Measurements from ENCODE around the gene USP16. TPM values are rescaled to one million over a fixed set of nuclear protein-coding genes. Genes with fewer than 3 reads are reported as not detected.
"Not testable (repeated sequence)": the region's sequence is repeated elsewhere in the genome, so short reads cannot be mapped to it uniquely, and the experiment has no call there.

USP16 gene
- total RNA-seq, 2 experiments from 2014 or later = 34.3 to 37.1 TPM

GRCh38 chr21:29007135-29007534, 17.3 kb upstream of the USP16 start:
- POLR2A ChIA-PET = interaction anchor here (1.1 to 2.4 kb wide), 2 partner anchors 11 to 65 kb away, joined by 3 to 7 read pairs; no protein-coding TSS in a partner anchor
- CTCF ChIA-PET = interaction anchor here (1.1 kb wide), 1 partner anchor 66 kb away, joined by 3 read pairs; no protein-coding TSS in a partner anchor
- no peaks in the 10 kb centered on the region for H3K9me3 Mint-ChIP-seq
- H3K27me3 Mint-ChIP-seq = no peaks in the 10 kb centered on the region
- no peak overlapping the region for H3K27ac Mint-ChIP-seq
- peaks cover 8% of the 10 kb centered on the region for H3K4me1 Mint-ChIP-seq
- peaks cover 15% of the 10 kb centered on the region for H3K36me3 Mint-ChIP-seq (ENCODE audit: low read depth)
- no peak for DNase-seq
- H3K4me3 Mint-ChIP-seq = no peak overlapping the region

GRCh38 chr21:29007810-29008209, 16.7 kb upstream of the USP16 start:
- Mint-ChIP-seq H3K27ac (no peak overlapping the region), H3K36me3 (ENCODE audit: low read depth) (peaks cover 15% of the 10 kb centered on the region), H3K4me1 (peaks cover 3% of the 10 kb centered on the region), H3K9me3 (no peaks in the 10 kb centered on the region), H3K27me3 (no peaks in the 10 kb centered on the region), H3K4me3 (no peak overlapping the region)
- ChIA-PET POLR2A (interaction anchor here (1.7 to 2.4 kb wide), 2 partner anchors 11 to 17 kb away, joined by 4 to 7 read pairs; partner anchors contain the start of gene USP16), CTCF (interaction anchor here (1.1 to 1.2 kb wide), 2 partner anchors 11 to 65 kb away, joined by 3 read pairs; partner anchors contain the start of gene RWDD2B)
- DNase-seq = no peak

- Mint-ChIP-seq H3K27ac (no peak overlapping the region), H3K36me3 (ENCODE audit: low read depth) (peaks cover 15% of the 10 kb centered on the region)
These were observed 16.1 kb upstream of the USP16 start for GRCh38 chr21:29008367-29008766.

GRCh38 chr21:29011236-29011635, 13.2 kb upstream of the USP16 start:
- H3K27me3 Mint-ChIP-seq, DNase-seq, POLR2A ChIA-PET, CTCF ChIA-PET, H3K27ac Mint-ChIP-seq, H3K9me3 Mint-ChIP-seq, H3K4me1 Mint-ChIP-seq, H3K4me3 Mint-ChIP-seq: not testable (repeated sequence)
- peaks cover 12% of the 10 kb centered on the region for H3K36me3 Mint-ChIP-seq (ENCODE audit: low read depth)

More at GRCh38 chr21:29008367-29008766, 16.1 kb upstream of the USP16 start:
- Mint-ChIP-seq H3K9me3 (no peaks in the 10 kb centered on the region), H3K4me1 (peaks cover 3% of the 10 kb centered on the region), H3K4me3 (no peak overlapping the region), H3K27me3 (no peaks in the 10 kb centered on the region)
- ChIA-PET CTCF (interaction anchor here (1.2 to 1.4 kb wide), 2 partner anchors 10 to 14 kb away, joined by 3 read pairs; partner anchors contain the start of gene RWDD2B), POLR2A (interaction anchor here (1.7 to 2.4 kb wide), 2 partner anchors 10 to 17 kb away, joined by 4 to 7 read pairs; partner anchors contain the start of gene USP16)
- DNase-seq = no peak

GRCh38 chr21:29017639-29018237, 6.7 kb upstream of the USP16 start:
- peaks cover 4% of the 10 kb centered on the region for H3K36me3 Mint-ChIP-seq (ENCODE audit: low read depth)
- no peaks in the 10 kb centered on the region for H3K9me3 Mint-ChIP-seq
- no peaks in the 10 kb centered on the region for H3K27me3 Mint-ChIP-seq
- H3K4me3 Mint-ChIP-seq = peak overlapping the region; percentile 82
- peaks cover 35% of the 10 kb centered on the region for H3K4me1 Mint-ChIP-seq
- H3K27ac Mint-ChIP-seq = peak overlapping the region; percentile 86
- ChIA-PET POLR2A (interaction anchor here (1.2 to 6.9 kb wide), 6 partner anchors 9 to 59 kb away, joined by 4 to 91 read pairs (median 26); partner anchors contain the start of genes CCT8 and LTN1), CTCF (interaction anchor here (2.4 kb wide), 1 partner anchor 15 kb away, joined by 18 read pairs; no protein-coding TSS in a partner anchor)
- DNase-seq = no peak

- Mint-ChIP-seq H3K4me1 (peaks cover 41% of the 10 kb centered on the region), H3K27me3 (no peaks in the 10 kb centered on the region), H3K27ac (peak overlapping the region; percentile 86), H3K4me3 (peak overlapping the region; percentile 82), H3K9me3 (no peaks in the 10 kb centered on the region), H3K36me3 (ENCODE audit: low read depth) (peaks cover 4% of the 10 kb centered on the region)
- POLR2A ChIA-PET = interaction anchor here (1.1 to 6.9 kb wide), 9 partner anchors 10 to 59 kb away, joined by 4 to 91 read pairs (median 7); partner anchors contain the start of genes CCT8 and LTN1
- CTCF ChIA-PET = interaction anchor here (1.1 to 2.4 kb wide), 4 partner anchors 11 to 62 kb away, joined by 3 to 18 read pairs (median 4); partner anchors contain the start of gene LTN1
- no peak for DNase-seq
These were observed 5.9 kb upstream of the USP16 start for GRCh38 chr21:29018540-29018939.

- CTCF ChIA-PET = interaction anchor here (1.0 to 1.8 kb wide), 3 partner anchors 13 to 30 kb away, joined by 3 to 8 read pairs (median 4); partner anchors contain the start of gene LTN1
- no peak overlapping the region for H3K4me3 Mint-ChIP-seq
These were observed 2.3 kb upstream of the USP16 start for GRCh38 chr21:29022166-29022565.

GRCh38 chr21:29025328-29025713, 853 bp downstream of the USP16 start:
- Mint-ChIP-seq H3K36me3 (ENCODE audit: low read depth) (peaks cover 19% of the 10 kb centered on the region), H3K9me3 (no peaks in the 10 kb centered on the region), H3K4me3 (peak overlapping the region; percentile 98), H3K27ac (peak overlapping the region; percentile 95), H3K27me3 (no peaks in the 10 kb centered on the region), H3K4me1 (peaks cover 52% of the 10 kb centered on the region)
- CTCF ChIA-PET = interaction anchor here (0.8 to 1.8 kb wide), 7 partner anchors 15 to 280 kb away, joined by 3 to 13 read pairs (median 4); partner anchors contain the start of genes CCT8 and LTN1
- no peak for DNase-seq
- POLR2A ChIA-PET = interaction anchor here (0.8 to 6.6 kb wide), 19 partner anchors 8 to 277 kb away, joined by 3 to 127 read pairs (median 5); partner anchors contain the start of genes BACH1, CCT8 and LTN1

More at GRCh38 chr21:29022166-29022565, 2.3 kb upstream of the USP16 start:
- Mint-ChIP-seq H3K27ac (peak overlapping the region; percentile 68), H3K27me3 (no peaks in the 10 kb centered on the region), H3K9me3 (no peaks in the 10 kb centered on the region), H3K4me1 (peaks cover 61% of the 10 kb centered on the region), H3K36me3 (ENCODE audit: low read depth) (peaks cover 11% of the 10 kb centered on the region)
- DNase-seq = no peak
- POLR2A ChIA-PET = interaction anchor here (0.6 to 6.9 kb wide), 5 partner anchors 19 to 302 kb away, joined by 3 to 127 read pairs (median 49); partner anchors contain the start of genes CCT8 and LTN1

- no peak for DNase-seq
- peaks cover 35% of the 10 kb centered on the region for H3K4me1 Mint-ChIP-seq
- H3K27ac Mint-ChIP-seq = no peak overlapping the region
- H3K36me3 Mint-ChIP-seq (ENCODE audit: low read depth) = peaks cover 50% of the 10 kb centered on the region
- H3K4me3 Mint-ChIP-seq = no peak overlapping the region
- POLR2A ChIA-PET = interaction anchor here (1.0 to 1.3 kb wide), 2 partner anchors 27 to 62 kb away, joined by 3 to 4 read pairs; no protein-coding TSS in a partner anchor
- CTCF ChIA-PET = no interaction called here
- no peaks in the 10 kb centered on the region for H3K9me3 Mint-ChIP-seq
- no peaks in the 10 kb centered on the region for H3K27me3 Mint-ChIP-seq
These were observed 5.1 kb downstream of the USP16 start for GRCh38 chr21:29029524-29029923.

- ChIA-PET CTCF (no interaction called here), POLR2A (interaction anchor here (0.9 to 1.6 kb wide), 5 partner anchors 12 to 39 kb away, joined by 3 to 5 read pairs (median 4); partner anchors contain the start of genes LTN1 and RWDD2B)
- peaks cover 52% of the 10 kb centered on the region for H3K36me3 Mint-ChIP-seq (ENCODE audit: low read depth)
- no peak overlapping the region for H3K27ac Mint-ChIP-seq
- no peaks in the 10 kb centered on the region for H3K27me3 Mint-ChIP-seq
- H3K9me3 Mint-ChIP-seq = no peaks in the 10 kb centered on the region
- H3K4me1 Mint-ChIP-seq = peaks cover 27% of the 10 kb centered on the region
- no peak overlapping the region for H3K4me3 Mint-ChIP-seq
- no peak for DNase-seq
These were observed 6.4 kb downstream of the USP16 start for GRCh38 chr21:29030909-29031308.

GRCh38 chr21:29033301-29033700, 8.8 kb downstream of the USP16 start:
- ChIA-PET POLR2A (interaction anchor here (0.7 to 1.3 kb wide), 3 partner anchors 8 to 31 kb away, joined by 3 to 4 read pairs (median 4); partner anchors contain the start of genes RWDD2B and USP16), CTCF (no interaction called here)
- peaks cover 66% of the 10 kb centered on the region for H3K36me3 Mint-ChIP-seq (ENCODE audit: low read depth)
- peaks cover 17% of the 10 kb centered on the region for H3K4me1 Mint-ChIP-seq
- no peak overlapping the region for H3K4me3 Mint-ChIP-seq
- H3K27ac Mint-ChIP-seq = no peak overlapping the region
- no peaks in the 10 kb centered on the region for H3K9me3 Mint-ChIP-seq
- H3K27me3 Mint-ChIP-seq = no peaks in the 10 kb centered on the region
- no peak for DNase-seq

- peaks cover 17% of the 10 kb centered on the region for H3K4me1 Mint-ChIP-seq
- peaks cover 68% of the 10 kb centered on the region for H3K36me3 Mint-ChIP-seq (ENCODE audit: low read depth)
- ChIA-PET POLR2A (interaction anchor here (0.7 to 1.3 kb wide), 3 partner anchors 9 to 31 kb away, joined by 3 to 4 read pairs (median 4); partner anchors contain the start of genes RWDD2B and USP16), CTCF (no interaction called here)
- H3K9me3 Mint-ChIP-seq = no peaks in the 10 kb centered on the region
- no peak overlapping the region for H3K27ac Mint-ChIP-seq
- no peak for DNase-seq
- H3K27me3 Mint-ChIP-seq = no peaks in the 10 kb centered on the region
- no peak overlapping the region for H3K4me3 Mint-ChIP-seq
These were observed 9.4 kb downstream of the USP16 start for GRCh38 chr21:29033871-29034270.

- POLR2A ChIA-PET = no interaction called here
- CTCF ChIA-PET = no interaction called here
- H3K4me1 Mint-ChIP-seq = peaks cover 13% of the 10 kb centered on the region
These were observed 10.2 kb downstream of the USP16 start for GRCh38 chr21:29034678-29035077.

More at GRCh38 chr21:29034678-29035077, 10.2 kb downstream of the USP16 start:
- Mint-ChIP-seq H3K9me3 (no peaks in the 10 kb centered on the region), H3K27ac (no peak overlapping the region), H3K27me3 (no peaks in the 10 kb centered on the region), H3K4me3 (no peak overlapping the region), H3K36me3 (ENCODE audit: low read depth) (peaks cover 68% of the 10 kb centered on the region)
- no peak for DNase-seq
